HG02870 (cell line): ENCODE measurements around the gene CTBP2.
A peak's percentile ranks its signal among the peaks of the same experiment; 100 is the strongest.
"Not testable (repeated sequence)": the region's sequence is repeated elsewhere in the genome, so short reads cannot be mapped to it uniquely, and the experiment has no call there.

Source experiments
- ATAC-seq: cut with Tn5 transposase; IDR thresholded peaks from one replicate; pipeline ENCODE4 v1.9.1; 2021; ENCODE audit warnings: mild to moderate bottlenecking, moderate library complexity; ENCODE audit not compliant: unreplicated experiment

CTBP2 gene

DNA sequence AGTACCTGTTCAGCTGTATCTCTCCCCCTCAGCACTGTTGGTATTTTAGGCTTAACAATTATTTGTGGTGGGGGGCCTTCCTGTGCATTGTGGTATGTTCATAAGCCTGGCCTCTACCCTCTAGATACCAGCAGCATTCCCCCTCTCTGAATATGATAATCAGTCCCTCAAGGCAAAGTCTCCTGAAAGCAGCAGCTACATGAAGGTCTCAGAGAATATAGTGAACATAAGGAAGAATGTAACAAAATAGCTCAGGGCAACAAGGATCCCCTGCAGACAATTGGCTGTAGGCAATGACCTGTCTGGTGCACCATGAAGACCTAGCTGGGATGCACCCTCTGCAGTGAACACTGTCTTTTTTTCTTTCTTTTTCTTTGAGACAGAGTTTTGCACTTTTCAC is 86.4 kb downstream of the CTBP2 start:
- no peak for ATAC-seq

DNA sequence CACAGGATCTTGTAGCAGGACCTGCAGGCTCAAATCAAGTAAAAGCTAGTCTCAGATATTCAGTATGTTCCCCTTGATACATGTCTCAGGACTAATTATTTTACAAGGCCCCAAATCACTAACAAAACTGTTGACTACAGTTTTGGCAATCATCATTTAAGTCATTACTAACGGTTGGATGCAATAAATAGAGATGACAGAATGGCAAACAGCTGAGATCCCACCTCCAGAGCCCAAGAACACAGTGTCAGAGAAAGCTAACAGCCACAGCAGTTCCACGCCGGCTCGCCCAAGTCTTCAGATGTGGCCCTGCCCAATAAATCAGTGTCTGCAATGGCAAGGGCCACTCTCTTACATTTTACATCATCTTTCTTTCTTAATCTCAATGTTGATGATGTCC is 87.6 kb downstream of the CTBP2 start:
- no peak for ATAC-seq

GRCh38 chr10:125071008-125071407 is 89.4 kb downstream of the CTBP2 start:
- no peak for ATAC-seq

- ATAC-seq: no peak
Observed at GRCh38 chr10:125068406-125068805, 92.0 kb downstream of the CTBP2 start.

DNA sequence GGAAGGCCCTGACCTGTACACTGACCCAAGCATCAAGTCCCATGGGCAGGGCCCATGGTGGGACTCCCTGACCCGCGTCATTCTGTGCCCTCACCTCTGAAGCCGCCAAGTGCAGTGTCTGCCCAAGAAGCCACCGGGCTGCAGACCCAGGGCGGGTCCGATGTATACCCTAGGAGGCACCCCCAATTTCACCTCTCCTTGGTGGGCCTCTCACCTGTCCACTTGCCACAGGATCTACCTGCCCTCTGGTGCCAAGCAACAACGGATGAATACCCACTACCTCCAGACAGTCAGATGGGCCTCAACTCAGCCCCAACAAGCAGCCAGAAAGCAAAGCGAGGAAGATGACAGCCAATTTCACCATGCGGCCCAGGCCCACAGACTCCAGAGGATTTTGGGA is 92.6 kb downstream of the CTBP2 start:
- ATAC-seq: no peak

DNA sequence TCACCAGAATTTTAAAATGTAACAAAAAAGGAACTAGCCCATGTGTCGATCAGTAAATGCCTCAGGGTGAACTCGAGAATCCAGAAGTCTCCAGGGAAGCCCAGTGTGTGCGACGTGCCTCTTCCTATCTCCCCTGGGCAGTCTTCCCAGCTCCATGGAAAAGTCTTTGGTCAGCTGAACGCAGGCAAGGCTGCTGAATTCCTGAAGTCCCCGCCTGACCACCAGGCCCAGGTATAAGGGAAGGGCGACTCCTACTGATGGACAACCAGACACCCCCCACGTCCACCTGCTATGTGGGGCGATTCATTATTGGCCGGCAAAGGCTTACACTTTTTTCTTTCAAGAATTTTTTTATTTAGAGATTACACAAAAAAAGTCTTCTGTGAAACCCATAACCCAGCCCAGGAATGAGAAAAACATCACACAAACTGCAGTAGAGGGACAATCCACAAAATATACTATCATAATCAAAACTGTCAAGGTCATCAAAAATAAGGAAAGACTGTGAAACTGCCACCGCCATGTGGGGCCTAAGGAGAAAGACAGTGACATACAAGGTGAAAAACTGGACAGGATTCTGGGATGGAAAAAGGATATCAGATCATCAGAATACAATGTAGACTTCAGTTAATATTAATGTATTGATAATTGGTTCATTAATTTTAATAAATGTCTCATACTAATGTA is 93.5 kb downstream of the CTBP2 start:
- no peak for ATAC-seq

GRCh38 chr10:125064681-125065492 is 95.5 kb downstream of the CTBP2 start:
- peak; percentile 86 for ATAC-seq

DNA sequence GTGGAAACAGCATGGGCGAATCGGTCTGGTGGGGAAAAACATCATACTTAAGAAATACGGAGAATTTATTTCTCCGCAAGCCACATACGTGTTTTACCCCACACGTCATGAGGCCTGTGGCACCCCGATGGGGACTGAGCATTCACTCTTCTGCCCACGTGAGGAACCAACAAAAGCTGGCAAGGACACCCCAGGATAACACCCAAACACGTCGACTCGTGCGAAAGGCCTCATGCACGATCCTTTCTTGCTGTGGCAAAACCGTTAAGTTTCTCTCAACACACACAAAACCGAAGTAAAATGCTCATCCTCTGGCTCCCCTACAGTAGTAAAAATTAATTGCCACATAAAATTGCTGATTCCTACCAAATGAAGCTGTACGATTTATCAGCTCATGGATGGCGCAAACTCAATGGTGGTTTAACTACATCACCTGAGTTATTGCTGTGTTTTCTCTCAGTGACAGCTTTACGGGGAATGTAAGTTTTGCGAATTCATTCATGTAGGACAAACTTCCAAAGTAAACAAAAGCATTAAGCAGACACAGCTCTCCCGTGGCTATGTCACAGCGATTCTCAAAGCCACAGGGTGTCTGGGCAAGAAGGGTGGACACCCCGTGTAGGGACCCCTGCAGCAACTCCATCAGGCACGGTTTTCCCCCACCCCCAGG is 97.0 kb downstream of the CTBP2 start:
- ATAC-seq: no peak

- ATAC-seq: no peak
Observed at GRCh38 chr10:125062914-125063230, 97.5 kb downstream of the CTBP2 start.

GRCh38 chr10:125062227-125062913 is 98.0 kb downstream of the CTBP2 start:
- no peak for ATAC-seq

DNA sequence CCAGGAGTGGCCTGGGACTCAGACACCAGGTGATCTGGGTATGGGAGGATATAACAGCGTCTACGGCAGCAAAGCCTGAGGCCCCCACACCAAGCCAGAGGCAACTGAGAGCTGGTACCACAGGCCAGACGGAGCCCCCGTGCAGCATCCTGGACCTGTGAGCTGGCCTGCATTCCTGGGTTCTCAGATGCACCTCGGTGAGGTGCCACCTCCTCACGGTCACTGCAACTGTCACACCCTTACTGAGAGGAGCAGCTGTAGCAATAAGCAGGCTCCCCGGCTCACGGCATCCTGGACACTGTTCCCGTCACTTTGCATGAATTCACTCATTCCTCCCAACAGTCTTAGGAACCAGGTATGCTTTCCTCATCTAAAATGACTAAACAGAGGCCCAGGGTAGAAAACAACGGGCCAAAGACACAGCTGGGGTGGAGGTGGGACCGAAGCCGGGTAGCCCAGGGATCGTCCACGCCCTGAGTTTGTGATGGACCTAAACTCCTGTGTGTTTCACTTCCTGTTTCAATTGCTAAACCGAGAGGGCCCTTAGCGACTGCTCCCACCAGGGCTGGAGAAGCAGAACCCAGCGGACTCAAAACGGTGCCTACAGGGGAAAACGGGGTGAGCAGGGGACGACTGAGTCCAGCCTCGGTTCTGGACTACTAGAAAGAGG is 98.7 kb downstream of the CTBP2 start:
- peak; percentile 48 for ATAC-seq

DNA sequence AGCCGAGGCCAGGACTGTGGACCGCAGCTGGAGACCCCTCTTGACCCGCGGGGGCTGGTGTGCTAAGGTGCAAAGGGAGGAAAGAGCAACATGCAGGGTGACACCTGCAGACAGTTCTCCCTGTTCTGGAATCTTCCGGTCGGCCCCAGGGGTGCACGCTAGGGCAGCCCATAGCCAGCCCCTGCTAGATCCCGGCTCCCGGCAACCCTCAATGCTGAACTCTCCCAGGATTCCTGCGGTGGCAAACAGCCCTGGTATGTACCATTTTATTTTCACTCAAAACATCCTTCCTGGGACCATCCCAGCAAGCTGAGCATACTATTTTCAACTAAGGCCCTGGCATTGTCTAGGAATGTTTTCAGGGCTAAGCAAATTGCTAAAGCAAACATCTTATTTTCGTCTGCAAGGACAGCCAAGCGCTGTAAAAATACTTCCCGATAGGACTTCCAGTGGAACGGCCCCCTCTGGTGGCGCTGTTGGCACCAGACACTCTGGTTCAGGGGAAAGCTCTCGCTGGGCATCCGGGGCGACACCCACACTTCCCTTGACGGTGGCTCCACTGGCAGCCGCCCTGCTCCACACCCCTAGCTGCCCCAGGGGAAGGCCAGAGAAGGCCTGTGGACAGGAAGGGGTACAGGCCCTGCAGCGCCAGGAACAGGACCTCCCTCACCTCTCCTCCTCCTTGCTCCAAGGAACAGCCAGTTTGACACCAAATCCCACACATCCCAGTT is 99.4 kb downstream of the CTBP2 start:
- ATAC-seq: no peak

- no peak for ATAC-seq
Observed at GRCh38 chr10:125060482-125060825, 99.9 kb downstream of the CTBP2 start.

GRCh38 chr10:125060026-125060425 is 100.3 kb downstream of the CTBP2 start:
- ATAC-seq: no peak

DNA sequence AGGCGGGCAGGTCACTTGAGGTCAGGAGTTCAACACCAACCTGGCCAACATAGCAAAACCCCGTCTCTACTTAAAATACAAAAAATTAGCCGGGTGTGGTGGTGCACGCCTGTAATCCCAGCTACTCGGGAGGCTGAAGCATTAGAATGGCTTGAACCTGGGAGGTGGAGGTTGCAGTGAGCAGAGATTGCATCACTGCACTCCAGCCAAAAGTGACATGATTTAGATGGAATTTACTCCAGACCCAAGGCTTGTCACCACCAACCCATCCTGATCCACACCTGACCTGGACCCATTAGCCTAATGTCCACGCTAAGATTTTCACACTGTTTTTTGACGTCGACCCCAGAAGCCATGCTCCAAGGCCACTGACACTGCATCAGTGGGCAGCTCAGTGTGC is 101.0 kb downstream of the CTBP2 start:
- ATAC-seq: not testable (repeated sequence)

DNA sequence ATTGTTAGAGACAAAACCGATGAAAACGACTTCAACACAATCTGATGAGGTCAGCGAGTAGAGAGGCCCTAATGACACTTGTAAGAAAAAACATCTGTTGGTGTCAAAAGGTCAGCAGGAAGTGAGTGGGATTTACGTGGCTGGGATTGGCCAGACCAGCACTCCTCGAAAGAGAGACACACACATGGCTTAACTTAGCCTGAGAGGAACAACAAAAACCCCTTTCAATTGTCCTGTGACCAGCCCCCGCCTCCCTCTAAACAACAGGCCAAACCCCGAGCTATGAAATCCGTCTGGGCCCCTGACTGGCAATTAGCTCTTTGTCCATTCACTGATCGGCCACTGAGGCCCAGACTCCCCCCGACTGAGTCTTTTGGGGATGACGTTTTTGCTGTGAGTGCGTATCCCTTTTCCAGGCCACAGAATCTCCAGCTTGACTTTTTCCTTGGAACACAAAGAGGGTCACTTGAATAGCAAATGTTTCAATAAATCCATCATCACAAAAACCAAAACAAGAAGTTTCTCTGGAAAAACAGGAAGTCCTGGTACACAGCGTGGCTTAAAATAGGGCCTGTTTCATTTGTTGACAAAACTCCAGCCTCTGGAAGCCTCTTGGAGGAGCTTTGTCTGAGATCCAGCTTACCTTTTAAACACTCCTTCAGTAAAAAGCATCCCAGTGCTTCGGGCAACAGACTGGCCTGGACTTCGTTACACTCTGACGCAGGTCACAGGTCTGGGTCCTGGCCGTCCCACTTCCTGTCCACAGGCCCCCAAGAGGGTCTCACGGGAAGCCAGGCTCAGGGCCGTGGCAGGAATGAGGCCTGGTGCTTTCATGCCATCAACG is 103.0 kb downstream of the CTBP2 start:
- peak; percentile 44 for ATAC-seq

- ATAC-seq: no peak
Observed at GRCh38 chr10:125056161-125057132, 103.9 kb downstream of the CTBP2 start.

DNA sequence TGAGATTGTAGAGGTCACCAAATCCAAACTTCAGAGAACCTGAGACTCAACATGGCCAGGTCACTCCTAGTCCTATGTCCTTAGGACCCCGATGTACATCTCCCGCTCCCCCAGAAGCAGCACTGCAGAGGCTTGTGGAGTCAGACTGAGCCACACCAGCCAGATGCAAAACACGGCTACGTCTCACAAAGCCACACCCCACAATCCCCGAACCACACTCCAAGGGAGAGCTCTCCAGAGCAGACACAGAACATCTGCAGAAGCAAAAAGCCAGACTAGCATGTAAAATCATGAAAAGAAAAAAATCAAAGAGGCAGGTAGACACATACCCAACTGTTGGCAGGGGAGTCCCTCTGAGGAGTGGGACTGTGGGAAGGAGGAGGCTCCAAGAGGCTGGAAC is 104.9 kb downstream of the CTBP2 start:
- no peak for ATAC-seq
